GM21447 (cell line): ENCODE measurements around the gene TDP1.
"Not testable (repeated sequence)": the region's sequence is repeated elsewhere in the genome, so short reads cannot be mapped to it uniquely, and the experiment has no call there.

Experiments
- ATAC-seq: cut with Tn5 transposase; IDR thresholded peaks from one replicate; pipeline ENCODE4 v1.9.1; 2021; ENCODE audit not compliant: unreplicated experiment

The TDP1 gene

DNA sequence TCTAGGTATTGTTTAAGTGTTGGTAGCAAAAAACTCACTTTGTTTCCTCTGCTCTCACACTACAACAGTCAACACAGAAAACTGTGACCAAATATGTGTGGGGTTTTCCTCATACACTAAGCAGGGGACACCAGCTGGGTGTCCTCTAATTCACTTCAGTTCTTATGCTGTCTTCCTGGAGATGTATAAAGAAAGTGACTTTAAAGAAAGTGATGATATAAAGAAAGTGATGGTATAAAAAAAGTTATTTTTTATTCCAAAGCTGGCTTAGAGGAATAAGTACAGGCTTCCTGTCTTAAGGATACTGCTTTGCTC, 31.4 kb downstream of the TDP1 start:
- no peak for ATAC-seq

DNA sequence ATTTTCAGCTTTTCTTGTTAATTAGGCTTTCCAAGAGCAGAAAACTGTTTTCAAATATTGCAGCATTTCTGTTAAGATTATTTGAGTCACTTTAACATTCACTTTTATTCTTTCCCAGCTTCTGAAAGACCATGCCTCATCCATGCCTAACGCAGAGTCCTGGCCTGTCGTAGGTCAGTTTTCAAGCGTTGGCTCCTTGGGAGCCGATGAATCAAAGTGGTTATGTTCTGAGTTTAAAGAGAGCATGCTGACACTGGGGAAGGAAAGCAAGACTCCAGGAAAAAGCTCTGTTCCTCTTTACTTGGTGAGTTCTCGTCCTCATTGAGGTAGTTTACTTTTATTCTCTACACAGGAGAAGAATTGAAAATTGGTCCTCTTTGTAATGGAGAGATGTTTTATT, 33.1 kb downstream of the TDP1 start:
- no peak for ATAC-seq

GRCh38 chr14:89990218-89990617, 34.5 kb downstream of the TDP1 start:
- no peak for ATAC-seq

DNA sequence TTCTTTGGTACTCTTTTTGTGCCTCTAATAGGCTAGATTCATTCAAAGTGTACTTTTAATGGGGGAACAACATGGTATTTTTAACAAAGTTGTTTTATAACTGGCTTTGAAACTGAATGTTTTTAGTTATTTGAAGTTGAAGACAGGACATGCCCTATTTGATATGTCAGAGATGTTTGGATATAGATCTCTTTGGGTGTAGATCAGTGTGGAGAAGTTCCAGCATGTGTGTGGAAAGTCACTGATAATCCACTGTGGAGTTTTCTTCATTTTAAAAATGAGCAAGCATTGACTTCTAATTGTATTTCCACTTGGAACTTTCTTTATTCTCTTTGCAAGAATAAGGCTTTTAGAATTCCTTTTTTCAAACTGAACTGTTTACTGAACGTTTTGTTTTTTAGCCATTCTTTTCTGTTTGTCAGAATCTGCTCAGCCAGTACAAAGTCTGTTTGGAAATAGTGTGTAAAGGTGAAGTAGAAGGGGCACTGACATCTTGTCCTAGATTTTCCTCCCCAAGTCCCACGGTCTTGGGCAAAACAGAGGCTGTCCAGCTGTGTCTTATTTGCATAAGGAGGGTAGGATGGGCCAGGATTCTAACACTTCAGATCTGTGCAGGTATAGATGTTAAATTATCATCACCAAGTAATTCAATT, 35.0 kb downstream of the TDP1 start:
- ATAC-seq = no peak

GRCh38 chr14:89992273-89992672, 36.5 kb downstream of the TDP1 start:
- no peak for ATAC-seq

DNA sequence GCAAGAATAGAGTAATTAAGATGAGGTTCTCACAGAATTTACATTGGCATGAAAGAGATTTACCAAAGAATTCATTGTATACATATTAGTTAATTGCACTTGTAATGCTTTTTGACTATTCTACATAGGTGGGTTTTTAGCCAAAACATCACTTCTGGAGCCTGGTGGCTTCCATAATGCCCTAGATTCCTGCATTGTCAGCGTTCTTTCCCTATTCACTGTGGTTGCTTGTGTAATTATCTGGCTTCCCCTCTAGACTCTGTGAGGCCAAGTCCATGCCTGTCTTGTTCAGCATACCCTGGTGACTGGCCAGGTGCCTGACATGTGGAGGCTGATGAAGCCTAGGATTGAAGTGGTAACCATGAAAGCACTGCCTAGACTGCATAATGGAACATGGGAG, 41.2 kb downstream of the TDP1 start:
- no peak for ATAC-seq

GRCh38 chr14:90000935-90001334, 45.2 kb downstream of the TDP1 start:
- no peak for ATAC-seq

GRCh38 chr14:90003526-90004307, 48.0 kb downstream of the TDP1 start:
- no peak for ATAC-seq

- ATAC-seq = no peak
Observed at GRCh38 chr14:90005441-90005840, 49.7 kb downstream of the TDP1 start.

GRCh38 chr14:90005939-90006530, 50.3 kb downstream of the TDP1 start:
- no peak for ATAC-seq

- ATAC-seq = no peak
Observed at GRCh38 chr14:90017371-90017770, 61.6 kb downstream of the TDP1 start.

- ATAC-seq = no peak
Observed at GRCh38 chr14:90019824-90020523, 64.2 kb downstream of the TDP1 start.

- ATAC-seq = no peak
Observed at GRCh38 chr14:90023176-90023896, 67.6 kb downstream of the TDP1 start.

- no peak for ATAC-seq
Observed at GRCh38 chr14:90024910-90025309, 69.2 kb downstream of the TDP1 start.

GRCh38 chr14:90026608-90027007, 70.9 kb downstream of the TDP1 start:
- not testable (repeated sequence) for ATAC-seq

DNA sequence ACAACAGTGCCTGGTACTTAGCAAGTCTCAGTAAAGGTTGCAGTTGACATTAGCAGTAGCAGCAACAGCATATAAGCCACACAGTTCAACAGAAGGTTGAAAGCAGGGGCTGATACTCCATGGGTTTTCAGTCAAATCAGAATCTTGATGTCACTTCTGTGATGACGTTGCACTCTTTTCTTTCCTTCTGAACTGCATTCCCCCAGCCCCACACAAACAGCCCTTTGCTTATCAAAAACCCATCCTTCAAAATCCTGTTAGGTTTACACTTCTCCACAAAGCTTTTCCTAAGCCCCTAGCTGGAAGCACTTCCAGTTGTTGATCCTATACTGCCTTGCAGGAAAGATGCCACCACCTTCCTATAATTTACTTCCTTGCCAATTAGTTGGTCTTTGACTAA, 72.1 kb downstream of the TDP1 start:
- ATAC-seq = no peak

- no peak for ATAC-seq
Observed at GRCh38 chr14:90034156-90034555, 78.4 kb downstream of the TDP1 start.

- ATAC-seq = no peak
Observed at GRCh38 chr14:90034835-90035525, 79.3 kb downstream of the TDP1 start.

- no peak for ATAC-seq
Observed at GRCh38 chr14:90039253-90040010, 83.7 kb downstream of the TDP1 start.

- no peak for ATAC-seq
Observed at GRCh38 chr14:90040411-90040810, 84.7 kb downstream of the TDP1 start.
